SK-N-SH (cell line): ENCODE results near the gene RANBP9. TPM values are rescaled to one million over a fixed set of nuclear protein-coding genes. Genes with fewer than 3 reads are reported as not detected.

Experiments
- CTCF ChIA-PET: fragments of 300-600, 350-600 bp; formaldehyde crosslinking; extraction: SDS; loops from one replicate; lab custom pipeline; 2021; lab: Yijun Ruan, JAX
- POLR2A ChIA-PET: fragments of 350-600 bp; sonication (Branson Sonifier 250); formaldehyde crosslinking; extraction: SDS; loops from one replicate; lab custom pipeline; 2020; ENCODE audit warnings: antibody characterized with exemption, inconsistent platforms; lab: Yijun Ruan, JAX
- DNase-seq: peaks from one replicate; pipeline ENCODE4 v3.0.0; 2012
- H2AFZ ChIP-seq: fragments of 200-600 bp; sonication (generic); 2 replicates; pipeline ENCODE4 v1.8.1; 2016; ENCODE audit warnings: antibody characterized with exemption, mild to moderate bottlenecking, low read depth
- H3F3A ChIP-seq: fragments of 200-600 bp; sonication (generic); replicated peaks from 2 replicates; pipeline ENCODE3; 2016; ENCODE audit warnings: antibody characterized with exemption, mild to moderate bottlenecking; ENCODE audit not compliant: insufficient read depth
- H3K27ac ChIP-seq, 2 experiments: fragments of 200-500 bp in 1 of 2; fragments of 200-600 bp in 1 of 2; sonication (Bioruptor generic) in 1 of 2; sonication (generic), shearing (Covaris generic) in 1 of 2; 2 replicates each; pipeline versions ENCODE4 v1.5.1 to v1.6.1; 2014 to 2016; ENCODE audit warnings: low read depth in 2 of 2, inconsistent platforms in 1 of 2, low read length in 1 of 2, mild to moderate bottlenecking in 1 of 2, mixed read lengths in 1 of 2
- H3K27me3 ChIP-seq: fragments of 200-600 bp; sonication (generic), shearing (Covaris generic); 2 replicates; pipeline ENCODE4 v1.6.1; 2016; ENCODE audit warnings: mixed run types; ENCODE audit not compliant: insufficient read depth
- H3K36me3 ChIP-seq, 2 experiments: fragments of 200-500 bp in 1 of 2; fragments of 200-600 bp in 1 of 2; sonication (Bioruptor generic) in 1 of 2; sonication (generic) in 1 of 2; replicated peaks in 1 of 2; 2 replicates each; pipeline versions ENCODE3 to v1.5.1; 2014 to 2016; ENCODE audit warnings: low read length in 1 of 2, mild to moderate bottlenecking in 1 of 2; ENCODE audit not compliant: insufficient read depth in 2 of 2, control insufficient read depth in 1 of 2
- H3K4me1 ChIP-seq, 2 experiments: fragments of 200-500 bp in 1 of 2; fragments of 200-600 bp in 1 of 2; sonication (Bioruptor generic) in 1 of 2; sonication (generic), shearing (Covaris generic) in 1 of 2; 2 replicates each; pipeline versions ENCODE4 v1.5.1 to v1.6.1; 2014 to 2016; ENCODE audit warnings: low read depth in 1 of 2, low read length in 1 of 2, mixed run types in 1 of 2; ENCODE audit not compliant: insufficient read depth in 2 of 2, control insufficient read depth in 1 of 2
- H3K4me2 ChIP-seq: fragments of 200-600 bp; sonication (generic), shearing (Covaris generic); 2 replicates; pipeline ENCODE4 v1.6.1; 2017; ENCODE audit warnings: mixed run types
- H3K4me3 ChIP-seq, 2 experiments: fragments of 200-500 bp in 1 of 2; fragments of 200-600 bp in 1 of 2; sonication (Bioruptor generic) in 1 of 2; sonication (generic), shearing (Covaris generic) in 1 of 2; 2 replicates each; pipeline versions ENCODE4 v1.5.1 to v1.8.1; 2014 to 2016; ENCODE audit warnings: low read depth in 2 of 2, inconsistent platforms in 1 of 2, low read length in 1 of 2, mild to moderate bottlenecking in 1 of 2, mixed read lengths in 1 of 2, moderate library complexity in 1 of 2
- H3K79me2 ChIP-seq: fragments of 200-600 bp; sonication (generic); 2 replicates; pipeline ENCODE4 v1.8.1; 2017; ENCODE audit warnings: mild to moderate bottlenecking; ENCODE audit not compliant: insufficient read depth
- H3K9ac ChIP-seq: fragments of 200-600 bp; sonication (generic); 2 replicates; pipeline ENCODE4 v1.6.1; 2017; ENCODE audit warnings: mixed run types
- H3K9me2 ChIP-seq: fragments of 200-600 bp; sonication (generic); 2 replicates; pipeline ENCODE4 v1.6.1; 2017; ENCODE audit warnings: mixed run types
- H3K9me3 ChIP-seq: fragments of 200-600 bp; sonication (generic); 2 replicates; pipeline ENCODE4 v1.6.1; 2017; ENCODE audit warnings: mixed run types, mild to moderate bottlenecking, moderate library complexity
- H4K20me1 ChIP-seq: fragments of 200-600 bp; sonication (generic); 2 replicates; pipeline ENCODE4 v1.6.1; 2017; ENCODE audit warnings: mild to moderate bottlenecking, mixed run types; ENCODE audit not compliant: insufficient read depth
- CHD2 ChIP-seq: fragments of 150-350 bp; IDR thresholded peaks from 2 replicates; pipeline ENCODE4 v1.6.1; 2018; ENCODE audit warnings: low read length; ENCODE audit not compliant: partially characterized antibody
- EZH2phosphoT487 ChIP-seq: fragments of 200-600 bp; sonication (generic); IDR thresholded peaks from 2 replicates; pipeline ENCODE4 v1.6.1; 2017; ENCODE audit warnings: low read depth, mixed run types, mild to moderate bottlenecking, antibody characterized with exemption, moderate library complexity, borderline replicate concordance
- FOXJ3 ChIP-seq: sonication (generic); formaldehyde crosslinking; IDR thresholded peaks from 2 replicates; pipeline ENCODE4 v1.5.1; 2020; ENCODE audit warnings: mild to moderate bottlenecking, missing genetic modification reagents
- FOXM1 ChIP-seq: IDR thresholded peaks from 2 replicates; pipeline ENCODE4 v1.4.0; 2012; ENCODE audit warnings: low read depth, mild to moderate bottlenecking
- GATA2 ChIP-seq: sonication (generic); formaldehyde crosslinking; IDR thresholded peaks from 2 replicates; pipeline ENCODE4 v1.5.0; 2020; ENCODE audit warnings: mild to moderate bottlenecking, missing genetic modification reagents
- MEF2A ChIP-seq: IDR thresholded peaks from 2 replicates; pipeline ENCODE4 v1.4.0; 2012; ENCODE audit warnings: low read depth, borderline replicate concordance
- MXI1 ChIP-seq: IDR thresholded peaks from 2 replicates; pipeline ENCODE4 v1.6.1; 2012; ENCODE audit warnings: mild to moderate bottlenecking, low read depth, low read length, improper control_type of control experiment
- NRF1 ChIP-seq: IDR thresholded peaks from 2 replicates; pipeline ENCODE4 v1.6.1; 2012; ENCODE audit warnings: low read depth, mild to moderate bottlenecking, low read length
- RAD21 ChIP-seq: IDR thresholded peaks from 2 replicates; pipeline ENCODE4 v1.6.1; 2012; ENCODE audit warnings: mild to moderate bottlenecking, low read length
- RCOR1 ChIP-seq: fragments of 150-350 bp; IDR thresholded peaks from 2 replicates; pipeline ENCODE4 v1.6.1; 2017; ENCODE audit warnings: antibody characterized with exemption, low read length
- SIN3A ChIP-seq: IDR thresholded peaks from 2 replicates; pipeline ENCODE4 v1.6.1; 2012; ENCODE audit warnings: low read depth, mild to moderate bottlenecking, low read length, moderate library complexity, borderline replicate concordance
- TAF1 ChIP-seq: IDR thresholded peaks from 2 replicates; pipeline ENCODE4 v1.6.1; 2012; ENCODE audit warnings: low read depth, mild to moderate bottlenecking, low read length, moderate library complexity, borderline replicate concordance
- TCF12 ChIP-seq: IDR thresholded peaks from 2 replicates; pipeline ENCODE4 v1.4.0; 2012
- YY1 ChIP-seq: IDR thresholded peaks from 2 replicates; pipeline ENCODE4 v1.4.0; 2012; ENCODE audit warnings: low read depth, mild to moderate bottlenecking
- WGBS: methylation state at CpG from one replicate; pipeline ENCODE4 v1.1.6; 2017; ENCODE audit warnings: low lambda C conversion rate; 5-methylcytosine and 5-hydroxymethylcytosine counted together
- polyA plus RNA-seq, 3 experiments: library from polyadenylated mRNA; depleted of rRNA; stranded (reverse); fragments of >200 nt; gene quantifications; 2 replicates each; pipeline ENCODE4 v1.2.3, GENCODE V29; 2012
- TF ChIP-seq, protein P1 (sequence below): fragments of 150-350 bp; IDR thresholded peaks from 2 replicates; pipeline ENCODE4 v1.6.1; 2017; ENCODE audit warnings: antibody characterized with exemption, low read length, low read depth, borderline replicate concordance
- TF ChIP-seq, protein P2 (sequence below): fragments of 150-350 bp; IDR thresholded peaks from 2 replicates; pipeline ENCODE4 v1.6.1; 2016; ENCODE audit warnings: mild to moderate bottlenecking, low read depth, low read length
- TF ChIP-seq, protein P3 (sequence below): fragments of 200-600 bp; sonication (generic); IDR thresholded peaks from 2 replicates; pipeline ENCODE4 v1.6.1; 2017; ENCODE audit warnings: antibody characterized with exemption, mild to moderate bottlenecking, moderate library complexity
- TF ChIP-seq, protein P4 (sequence below): IDR thresholded peaks from 2 replicates; pipeline ENCODE4; 2012

RANBP9 gene
- polyA plus RNA-seq, 1 of the 3 experiments (the other 2 are of a cell fraction) = 20.4 TPM

DNA sequence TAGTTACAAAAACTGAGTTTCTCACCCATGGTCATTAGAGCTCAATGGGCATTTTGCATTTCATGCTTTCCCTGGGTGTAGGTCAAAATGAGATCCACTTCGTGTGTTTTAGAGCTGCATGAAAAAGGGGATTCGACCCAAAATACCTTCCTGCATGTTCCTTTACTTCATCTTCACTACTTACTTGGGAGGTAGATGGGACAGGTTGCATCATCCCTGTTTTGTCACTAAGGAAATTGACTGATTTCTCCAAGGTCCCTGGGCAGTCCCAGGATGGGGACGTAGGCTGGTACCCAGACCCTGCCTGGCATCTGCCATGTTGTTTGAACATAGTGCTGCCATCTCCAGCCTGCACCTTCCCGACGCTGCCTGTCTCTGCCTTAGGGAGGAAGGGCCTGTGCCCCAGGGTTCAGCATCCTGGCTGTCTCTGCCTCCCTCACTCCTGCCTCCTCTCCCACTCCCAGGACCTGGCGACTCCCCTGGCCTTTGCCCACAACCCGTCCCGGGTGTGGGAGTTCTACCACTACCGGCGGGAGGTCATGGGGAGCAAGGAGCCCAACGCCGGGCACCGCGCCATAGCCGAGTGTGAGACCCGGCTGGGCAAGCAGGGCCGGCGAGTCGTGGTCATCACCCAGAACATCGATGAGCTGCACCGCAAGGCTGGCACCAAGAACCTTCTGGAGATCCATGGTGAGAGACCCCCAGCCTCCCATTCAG lies 120.3 kb downstream of the RANBP9 start:
- Histone ChIP-seq H3K9me2 (no peaks in the 10 kb centered on the region), H3K9ac (no peak overlapping the region), H3F3A (peaks cover 16% of the 10 kb centered on the region), H3K36me3 (peaks cover 8 to 9% of the 10 kb centered on the region in 2 experiments), H3K4me2 (no peak overlapping the region), H3K4me1 (peaks cover 0 to 7% of the 10 kb centered on the region in 2 experiments; a peak in 1 of 4 replicates), H3K27ac (no peak overlapping the region), H4K20me1 (no peaks in the 10 kb centered on the region), H3K4me3 (no peak overlapping the region), H3K9me3 (no peaks in the 10 kb centered on the region), H3K79me2 (no peaks in the 10 kb centered on the region), H3K27me3 (no peaks in the 10 kb centered on the region), H2AFZ (no peak overlapping the region)
- no peak for TF ChIP-seq SIN3A
- TF ChIP-seq TAF1 = no peak
- no peak for TF ChIP-seq NRF1
- no peak for TF ChIP-seq TCF12
- TF ChIP-seq CHD2 = no peak
- TF ChIP-seq, protein P1, sequence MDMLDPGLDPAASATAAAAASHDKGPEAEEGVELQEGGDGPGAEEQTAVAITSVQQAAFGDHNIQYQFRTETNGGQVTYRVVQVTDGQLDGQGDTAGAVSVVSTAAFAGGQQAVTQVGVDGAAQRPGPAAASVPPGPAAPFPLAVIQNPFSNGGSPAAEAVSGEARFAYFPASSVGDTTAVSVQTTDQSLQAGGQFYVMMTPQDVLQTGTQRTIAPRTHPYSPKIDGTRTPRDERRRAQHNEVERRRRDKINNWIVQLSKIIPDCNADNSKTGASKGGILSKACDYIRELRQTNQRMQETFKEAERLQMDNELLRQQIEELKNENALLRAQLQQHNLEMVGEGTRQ = no peak
- TF ChIP-seq, protein P2, sequence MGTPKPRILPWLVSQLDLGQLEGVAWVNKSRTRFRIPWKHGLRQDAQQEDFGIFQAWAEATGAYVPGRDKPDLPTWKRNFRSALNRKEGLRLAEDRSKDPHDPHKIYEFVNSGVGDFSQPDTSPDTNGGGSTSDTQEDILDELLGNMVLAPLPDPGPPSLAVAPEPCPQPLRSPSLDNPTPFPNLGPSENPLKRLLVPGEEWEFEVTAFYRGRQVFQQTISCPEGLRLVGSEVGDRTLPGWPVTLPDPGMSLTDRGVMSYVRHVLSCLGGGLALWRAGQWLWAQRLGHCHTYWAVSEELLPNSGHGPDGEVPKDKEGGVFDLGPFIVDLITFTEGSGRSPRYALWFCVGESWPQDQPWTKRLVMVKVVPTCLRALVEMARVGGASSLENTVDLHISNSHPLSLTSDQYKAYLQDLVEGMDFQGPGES = no peak
- no peak for TF ChIP-seq RAD21
- no peak for TF ChIP-seq EZH2phosphoT487
- TF ChIP-seq MXI1 = no peak
- TF ChIP-seq, protein P3, sequence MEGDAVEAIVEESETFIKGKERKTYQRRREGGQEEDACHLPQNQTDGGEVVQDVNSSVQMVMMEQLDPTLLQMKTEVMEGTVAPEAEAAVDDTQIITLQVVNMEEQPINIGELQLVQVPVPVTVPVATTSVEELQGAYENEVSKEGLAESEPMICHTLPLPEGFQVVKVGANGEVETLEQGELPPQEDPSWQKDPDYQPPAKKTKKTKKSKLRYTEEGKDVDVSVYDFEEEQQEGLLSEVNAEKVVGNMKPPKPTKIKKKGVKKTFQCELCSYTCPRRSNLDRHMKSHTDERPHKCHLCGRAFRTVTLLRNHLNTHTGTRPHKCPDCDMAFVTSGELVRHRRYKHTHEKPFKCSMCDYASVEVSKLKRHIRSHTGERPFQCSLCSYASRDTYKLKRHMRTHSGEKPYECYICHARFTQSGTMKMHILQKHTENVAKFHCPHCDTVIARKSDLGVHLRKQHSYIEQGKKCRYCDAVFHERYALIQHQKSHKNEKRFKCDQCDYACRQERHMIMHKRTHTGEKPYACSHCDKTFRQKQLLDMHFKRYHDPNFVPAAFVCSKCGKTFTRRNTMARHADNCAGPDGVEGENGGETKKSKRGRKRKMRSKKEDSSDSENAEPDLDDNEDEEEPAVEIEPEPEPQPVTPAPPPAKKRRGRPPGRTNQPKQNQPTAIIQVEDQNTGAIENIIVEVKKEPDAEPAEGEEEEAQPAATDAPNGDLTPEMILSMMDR = no peak
- no peak for TF ChIP-seq GATA2 (CRISPR knock-in tag)
- TF ChIP-seq FOXJ3 (CRISPR knock-in tag) = no peak
- no peak for TF ChIP-seq RCOR1
- no peak for TF ChIP-seq MEF2A
- TF ChIP-seq, protein P4, sequence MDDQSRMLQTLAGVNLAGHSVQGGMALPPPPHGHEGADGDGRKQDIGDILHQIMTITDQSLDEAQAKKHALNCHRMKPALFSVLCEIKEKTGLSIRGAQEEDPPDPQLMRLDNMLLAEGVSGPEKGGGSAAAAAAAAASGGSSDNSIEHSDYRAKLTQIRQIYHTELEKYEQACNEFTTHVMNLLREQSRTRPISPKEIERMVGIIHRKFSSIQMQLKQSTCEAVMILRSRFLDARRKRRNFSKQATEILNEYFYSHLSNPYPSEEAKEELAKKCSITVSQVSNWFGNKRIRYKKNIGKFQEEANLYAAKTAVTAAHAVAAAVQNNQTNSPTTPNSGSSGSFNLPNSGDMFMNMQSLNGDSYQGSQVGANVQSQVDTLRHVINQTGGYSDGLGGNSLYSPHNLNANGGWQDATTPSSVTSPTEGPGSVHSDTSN = no peak
- no peak for TF ChIP-seq YY1
- no peak for TF ChIP-seq FOXM1
- ChIA-PET POLR2A (no interaction called here), CTCF (interaction anchor here (5.6 kb wide), 1 partner anchor 16 kb away, joined by 43 read pairs; the partner anchor contains the start of gene SIRT5)
- DNase-seq = no peak
- WGBS = 97% methylated on average over 11 of the region's 21 CpGs
